Testis (tissue), 2 donors: ENCODE data around the gene HSPBP1.

Experiments
- CTCF ChIP-seq, 3 experiments: fragments of 450-650 bp in 2 of 3; fragments of 200-600 bp in 1 of 3; sonication (generic) in 1 of 3; IDR thresholded peaks; one replicate each; pipeline ENCODE4 v1.5.1; 2016 to 2019; ENCODE audit warnings: antibody characterized with exemption in 3 of 3, mild to moderate bottlenecking in 2 of 3, moderate library complexity in 1 of 3
- POLR2A ChIP-seq: fragments of 450-650 bp; IDR thresholded peaks from one replicate; pipeline ENCODE4 v1.6.1; 2017; ENCODE audit warnings: antibody characterized with exemption, mild to moderate bottlenecking, moderate library complexity

GRCh38 chr19:55240713-55241020 lies 39.2 kb downstream of the HSPBP1 start:
- TF ChIP-seq CTCF (IDR thresholded peaks at IDR 0.05) (no peak), POLR2A (no peak)
